HAP-1 (cell line): ENCODE data around the gene LTBP3.
A peak's percentile ranks its signal among the peaks of the same experiment; 100 is the strongest.

Experiments used
- DNase-seq, 2 experiments: peaks; one replicate each; pipeline ENCODE4 v3.0.0-alpha.2; 2016 to 2020; ENCODE audit warnings: low spot score in 2 of 2
- H3K27me3 ChIP-seq: fragments of 250-450 bp; sonication (Bioruptor Pico); 2 replicates; pipeline ENCODE4 v1.5.1; 2020; ENCODE audit warnings: low read depth, mild to moderate bottlenecking, moderate library complexity
- H3K36me3 ChIP-seq: fragments of 250-450 bp; sonication (Bioruptor Pico); replicated peaks from 2 replicates; pipeline ENCODE4 v1.5.1; 2020; ENCODE audit warnings: mild to moderate bottlenecking
- H3K4me1 ChIP-seq: fragments of 250-450 bp; sonication (Bioruptor Pico); 2 replicates; pipeline ENCODE4 v1.5.1; 2020; ENCODE audit warnings: mild to moderate bottlenecking
- H3K4me3 ChIP-seq: fragments of 250-450 bp; sonication (Bioruptor Pico); 2 replicates; pipeline ENCODE4 v1.5.1; 2020; ENCODE audit warnings: mild to moderate bottlenecking, moderate library complexity
- H3K9me3 ChIP-seq: fragments of 250-450 bp; sonication (Bioruptor Pico); 2 replicates; pipeline ENCODE4 v1.5.1; 2020; ENCODE audit warnings: mild to moderate bottlenecking, moderate library complexity
- in situ Hi-C: fragments of 300-500 bp; cut with MboI; formaldehyde crosslinking; loops from 3 replicates; pipeline ENCODE4 v1.14.3; 2020; ENCODE audit warnings: low sequenced_read_pairs, inconsistent platforms, mixed read lengths

LTBP3 gene

GRCh38 chr11:65591939-65592857 lies 34.0 kb upstream of the LTBP3 start:
- H3K36me3 ChIP-seq = no peaks in the 10 kb centered on the region
- in situ Hi-C loops = no loop called here
- H3K9me3 ChIP-seq = no peaks in the 10 kb centered on the region
- no peak for DNase-seq
- no peaks in the 10 kb centered on the region for H3K27me3 ChIP-seq
- no peak overlapping the region for H3K4me3 ChIP-seq
- no peaks in the 10 kb centered on the region for H3K4me1 ChIP-seq

DNA sequence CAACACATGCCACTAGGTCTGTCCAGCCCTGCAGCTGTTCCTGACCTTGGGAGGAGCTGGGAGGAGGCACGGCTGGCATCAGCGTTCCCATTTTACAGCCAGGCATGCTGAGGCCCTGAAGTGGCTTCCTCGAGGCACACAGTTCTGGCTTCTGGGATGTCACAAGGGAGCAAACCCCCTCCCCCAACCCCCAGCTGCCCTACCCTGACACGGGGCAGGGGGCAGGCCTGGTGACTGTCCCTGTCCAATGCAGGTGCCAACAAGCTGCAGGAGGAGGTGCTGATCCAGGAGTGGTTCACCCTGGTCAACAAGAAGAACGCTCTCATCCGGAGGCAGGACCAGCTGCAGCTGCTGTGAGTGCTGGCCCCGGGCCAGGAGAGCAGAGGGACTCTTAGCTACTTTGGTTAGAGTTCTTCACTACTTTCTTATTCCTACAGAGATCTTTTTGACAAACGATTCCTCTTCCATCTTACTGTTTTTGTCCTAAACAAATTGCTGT lies 32.1 kb upstream of the LTBP3 start:
- no peak for DNase-seq
- in situ Hi-C loops = no loop called here

GRCh38 chr11:65589444-65590239 lies 31.5 kb upstream of the LTBP3 start:
- Histone ChIP-seq H3K4me3 (no peak overlapping the region), H3K36me3 (no peaks in the 10 kb centered on the region; the same call in 1 of the 2 replicates), H3K27me3 (no peaks in the 10 kb centered on the region), H3K4me1 (no peaks in the 10 kb centered on the region), H3K9me3 (no peaks in the 10 kb centered on the region)
- no peak for DNase-seq
- in situ Hi-C loops = no loop called here

More for the DNA sequence above, 32.1 kb upstream of the LTBP3 start:
- Histone ChIP-seq H3K4me1 (no peaks in the 10 kb centered on the region), H3K27me3 (no peaks in the 10 kb centered on the region), H3K36me3 (no peaks in the 10 kb centered on the region; the same call in 1 of the 2 replicates), H3K4me3 (no peak overlapping the region), H3K9me3 (no peaks in the 10 kb centered on the region)

DNA sequence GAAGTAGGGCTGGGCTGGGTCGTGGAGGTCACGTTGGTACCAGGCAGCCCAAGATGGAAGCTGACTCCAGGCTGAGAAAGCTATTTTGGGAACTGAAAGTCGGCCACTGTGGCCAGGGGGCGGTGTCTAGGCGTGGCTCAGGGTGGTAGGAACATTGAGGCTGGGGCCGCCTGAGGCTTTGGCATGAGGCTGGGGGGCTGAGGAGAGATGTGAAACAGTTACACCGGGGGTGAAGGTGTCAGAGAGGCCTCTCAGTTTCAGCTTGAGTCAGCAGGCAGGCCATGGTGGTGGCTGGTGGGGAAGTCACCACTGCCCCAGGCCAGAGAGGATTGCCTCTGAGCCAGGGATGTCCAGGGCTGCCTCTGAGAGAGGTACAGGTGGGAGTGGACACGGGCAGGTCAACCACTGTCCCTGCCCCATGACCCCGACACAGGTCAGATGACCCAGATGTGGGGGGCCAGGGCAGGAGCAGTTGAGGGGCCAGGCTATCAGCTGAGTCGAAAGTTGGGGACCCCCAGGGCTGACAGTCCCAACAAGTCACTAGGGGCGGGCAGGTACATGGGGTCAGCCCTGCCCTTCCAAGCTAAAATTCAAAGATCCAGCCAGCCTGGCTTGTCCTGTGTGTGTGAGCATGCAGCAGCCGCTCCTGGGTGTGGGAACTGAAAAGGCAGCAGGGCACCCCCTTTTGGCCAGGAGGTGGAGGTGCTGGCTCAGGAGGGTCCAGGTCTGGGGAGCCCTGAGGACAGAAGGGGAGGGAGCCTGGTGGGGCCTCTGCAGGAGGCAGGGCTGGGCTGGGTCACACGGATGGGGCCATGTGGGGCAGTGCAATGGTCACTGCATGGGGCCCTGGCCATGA lies 30.3 kb upstream of the LTBP3 start:
- H3K36me3 ChIP-seq = no peaks in the 10 kb centered on the region; the same call in 1 of the 2 replicates
- H3K9me3 ChIP-seq = no peaks in the 10 kb centered on the region
- no peaks in the 10 kb centered on the region for H3K27me3 ChIP-seq
- no peaks in the 10 kb centered on the region for H3K4me1 ChIP-seq
- in situ Hi-C loops = no loop called here
- peak; percentile 36 to 70 for DNase-seq
- H3K4me3 ChIP-seq = no peak overlapping the region

DNA sequence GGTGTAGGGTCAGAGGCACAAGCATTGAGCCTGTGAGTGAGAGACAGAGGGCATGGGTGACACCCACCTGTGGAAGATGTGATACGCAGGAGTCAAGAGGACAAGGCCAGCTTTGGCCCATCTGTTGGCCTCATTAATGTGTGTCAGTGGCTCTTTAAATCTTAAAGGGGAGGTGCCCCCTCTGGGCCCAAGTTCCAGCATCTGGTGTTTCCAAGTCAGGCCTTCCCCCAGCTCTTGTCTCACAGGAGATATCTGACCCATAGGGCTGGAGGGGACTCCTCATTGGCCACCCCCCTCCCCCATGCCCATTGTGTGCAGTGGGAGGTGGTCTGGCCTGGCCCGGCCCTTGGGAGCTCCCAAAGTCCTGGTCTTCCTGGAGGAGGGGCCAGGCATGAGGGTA lies 28.5 kb upstream of the LTBP3 start:
- H3K36me3 ChIP-seq = no peaks in the 10 kb centered on the region; the same call in 1 of the 2 replicates
- in situ Hi-C loops = no loop called here
- H3K9me3 ChIP-seq = no peaks in the 10 kb centered on the region
- no peak overlapping the region for H3K4me3 ChIP-seq
- H3K4me1 ChIP-seq = no peaks in the 10 kb centered on the region
- no peak for DNase-seq
- H3K27me3 ChIP-seq = no peaks in the 10 kb centered on the region

DNA sequence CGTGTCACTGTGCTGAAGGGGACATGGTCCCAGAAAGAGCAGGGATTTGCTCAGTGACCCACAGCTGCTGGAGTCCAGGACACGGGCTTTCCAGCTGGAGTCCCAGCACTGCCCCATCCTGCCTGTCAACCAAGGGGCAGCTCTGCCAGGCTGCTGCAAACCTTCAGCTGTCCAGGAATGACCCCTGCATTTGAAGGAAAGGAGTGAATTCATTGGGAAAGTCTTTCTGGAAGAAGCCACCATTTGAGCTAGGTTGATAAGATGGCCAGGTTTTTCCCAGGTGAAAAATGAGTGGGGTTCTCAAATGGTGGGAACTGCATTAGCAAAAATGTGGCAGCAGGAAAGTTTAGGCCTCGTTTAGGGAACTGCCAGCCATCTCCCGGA lies 28.1 kb upstream of the LTBP3 start:
- in situ Hi-C loops = no loop called here
- Histone ChIP-seq H3K9me3 (no peaks in the 10 kb centered on the region), H3K4me1 (no peaks in the 10 kb centered on the region), H3K4me3 (no peak overlapping the region), H3K36me3 (no peaks in the 10 kb centered on the region; the same call in 1 of the 2 replicates), H3K27me3 (no peaks in the 10 kb centered on the region)
- DNase-seq = no peak

- in situ Hi-C loops = no loop called here
- H3K4me1 ChIP-seq = no peaks in the 10 kb centered on the region
Observed at GRCh38 chr11:65585396-65586246, 27.5 kb upstream of the LTBP3 start.

DNA sequence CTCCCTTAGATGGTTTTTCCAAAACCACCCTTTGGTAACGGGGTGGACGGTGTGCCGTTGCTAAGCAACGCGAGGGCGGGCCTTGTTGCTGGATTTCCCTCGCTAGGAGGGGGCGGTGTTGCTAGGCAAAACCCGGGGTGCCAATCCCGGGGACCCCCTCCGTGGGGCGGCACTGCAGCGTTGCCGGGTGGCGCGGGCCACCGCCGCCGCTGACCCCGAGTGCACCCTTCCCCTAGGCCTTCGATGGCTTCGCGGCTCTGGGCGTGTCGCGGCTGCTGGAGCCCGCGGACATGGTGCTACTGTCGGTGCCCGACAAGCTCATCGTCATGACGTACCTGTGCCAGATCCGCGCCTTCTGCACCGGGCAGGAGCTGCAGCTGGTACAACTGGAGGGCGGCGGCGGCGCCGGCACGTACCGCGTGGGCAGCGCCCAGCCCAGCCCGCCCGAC lies 26.6 kb upstream of the LTBP3 start:
- Histone ChIP-seq H3K4me1 (no peaks in the 10 kb centered on the region), H3K36me3 (no peaks in the 10 kb centered on the region; the same call in none of the 2 replicates), H3K4me3 (no peak overlapping the region), H3K9me3 (no peaks in the 10 kb centered on the region), H3K27me3 (no peaks in the 10 kb centered on the region)
- DNase-seq = no peak
- in situ Hi-C loops = no loop called here

More at GRCh38 chr11:65585396-65586246, 27.5 kb upstream of the LTBP3 start:
- H3K9me3 ChIP-seq = no peaks in the 10 kb centered on the region
- H3K36me3 ChIP-seq = no peaks in the 10 kb centered on the region; the same call in none of the 2 replicates
- no peak for DNase-seq
- H3K27me3 ChIP-seq = no peaks in the 10 kb centered on the region
- H3K4me3 ChIP-seq = no peak overlapping the region

DNA sequence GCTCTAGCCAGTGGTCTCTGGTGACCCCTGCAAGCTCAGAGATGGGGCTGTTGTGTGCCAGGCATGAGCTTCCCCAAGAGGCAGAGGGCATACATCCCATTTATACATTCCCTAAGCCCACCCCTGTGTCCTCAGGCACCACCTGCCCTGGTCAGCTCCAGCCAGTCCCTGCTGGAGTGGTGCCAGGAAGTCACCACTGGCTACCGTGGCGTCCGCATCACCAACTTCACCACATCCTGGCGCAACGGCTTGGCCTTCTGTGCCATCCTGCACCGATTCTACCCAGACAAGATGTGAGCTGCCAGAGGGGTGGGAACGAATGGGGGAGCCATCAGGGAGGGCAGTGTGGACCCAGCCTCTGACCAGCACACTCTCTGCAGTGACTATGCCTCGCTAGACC lies 25.9 kb upstream of the LTBP3 start:
- Histone ChIP-seq H3K4me1 (no peaks in the 10 kb centered on the region), H3K36me3 (no peaks in the 10 kb centered on the region; the same call in none of the 2 replicates), H3K27me3 (no peaks in the 10 kb centered on the region), H3K9me3 (no peaks in the 10 kb centered on the region), H3K4me3 (no peak overlapping the region)
- DNase-seq = no peak
- in situ Hi-C loops = no loop called here

GRCh38 chr11:65583589-65583988 lies 25.4 kb upstream of the LTBP3 start:
- no peaks in the 10 kb centered on the region; the same call in none of the 2 replicates for H3K36me3 ChIP-seq
- in situ Hi-C loops = no loop called here
- no peaks in the 10 kb centered on the region for H3K4me1 ChIP-seq
- no peak overlapping the region for H3K4me3 ChIP-seq
- H3K9me3 ChIP-seq = no peaks in the 10 kb centered on the region
- DNase-seq = no peak
- H3K27me3 ChIP-seq = no peaks in the 10 kb centered on the region

- Histone ChIP-seq H3K4me3 (no peak overlapping the region), H3K4me1 (no peaks in the 10 kb centered on the region), H3K36me3 (no peaks in the 10 kb centered on the region; the same call in none of the 2 replicates), H3K27me3 (no peaks in the 10 kb centered on the region), H3K9me3 (no peaks in the 10 kb centered on the region)
- DNase-seq = no peak
- in situ Hi-C loops = no loop called here
Observed at GRCh38 chr11:65581928-65582327, 23.8 kb upstream of the LTBP3 start.

DNA sequence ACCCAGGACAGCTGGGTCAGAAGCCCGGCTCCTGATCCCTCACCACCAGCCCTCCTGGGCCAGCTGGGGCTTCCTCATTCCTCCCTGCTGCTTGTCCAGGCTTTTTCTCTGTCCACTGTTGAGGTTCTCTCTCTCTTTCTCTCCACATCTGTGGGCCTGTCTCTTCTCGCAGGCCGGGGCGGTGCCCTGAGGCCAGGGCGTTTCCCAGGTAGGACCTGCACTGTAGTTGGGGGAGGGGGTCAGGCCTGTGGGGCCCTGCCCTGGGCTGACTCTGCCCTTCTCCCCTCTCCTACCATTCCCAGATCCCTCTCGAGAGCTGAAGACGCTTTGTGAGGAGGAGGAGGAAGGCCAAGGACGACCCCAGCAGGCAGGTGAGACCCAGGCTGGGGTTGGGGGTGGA lies 22.6 kb upstream of the LTBP3 start:
- no peaks in the 10 kb centered on the region; the same call in 1 of the 2 replicates for H3K4me1 ChIP-seq
- no peaks in the 10 kb centered on the region for H3K27me3 ChIP-seq
- no peaks in the 10 kb centered on the region for H3K9me3 ChIP-seq
- no peak for DNase-seq
- no peak overlapping the region for H3K4me3 ChIP-seq
- in situ Hi-C loops = no loop called here
- no peaks in the 10 kb centered on the region; the same call in 1 of the 2 replicates for H3K36me3 ChIP-seq
